ENCODE results near the gene ZRANB2. TPM values are rescaled to one million over a fixed set of nuclear protein-coding genes. Genes with fewer than 3 reads are reported as not detected.

The ZRANB2 gene
- total RNA-seq, 1 experiment from 2014 or later, result 54.2 TPM

DNA sequence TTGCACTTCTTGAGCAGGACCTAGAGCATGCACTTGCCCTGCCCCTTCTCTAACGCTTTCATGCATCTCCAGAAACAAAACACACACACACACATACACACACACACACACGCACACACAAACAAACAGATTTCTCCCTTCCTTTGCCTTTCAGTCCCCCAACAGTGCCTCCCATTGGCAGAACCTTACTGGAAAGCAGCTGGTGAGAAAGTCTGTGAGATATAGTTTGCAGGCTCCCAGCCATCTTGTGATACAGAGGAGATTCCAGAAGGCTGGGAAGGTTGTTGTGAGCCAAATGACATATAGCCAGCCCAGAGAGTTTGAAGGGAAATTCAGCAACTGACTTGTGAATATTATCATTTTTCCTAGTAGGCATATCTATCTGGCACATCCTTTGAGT lies 35.9 kb upstream of the ZRANB2 start:
- DNase-seq, result no peak
- Histone ChIP-seq H3K36me3 (ENCODE audit: control insufficient read depth, insufficient read depth, low read length) (no peaks in the 10 kb centered on the region), H3K4me1 (no peaks in the 10 kb centered on the region), H3K4me3 (ENCODE audit: low read depth, low read length) (no peak overlapping the region), H3K27me3 (replicated peaks; ENCODE audit: control insufficient read depth, insufficient read depth, low read length) (no peaks in the 10 kb centered on the region), H3K9me3 (no peaks in the 10 kb centered on the region)
- POLR2A ChIA-PET, result no interaction called here
- CTCF ChIA-PET, result no interaction called here
- peaks cover 5% of the 10 kb centered on the region for H3K9me3 Mint-ChIP-seq (ENCODE audit: unreplicated experiment)
- no peak overlapping the region for H3K4me3 Mint-ChIP-seq (ENCODE audit: unreplicated experiment)
- no peak overlapping the region for H3K27ac Mint-ChIP-seq (ENCODE audit: unreplicated experiment)
- no TSS peak for BruUV-seq (replicated peaks)
- no peaks in the 10 kb centered on the region for H3K4me1 Mint-ChIP-seq (ENCODE audit: low read depth, unreplicated experiment)
- TF ChIP-seq CTCF (IDR thresholded peaks at IDR 0.05; ENCODE audit: insufficient read depth in 1 of 2, low read depth in 1 of 2, low read length in 1 of 2, severe bottlenecking in 1 of 2, unreplicated experiment in 1 of 2), result no peak
- peaks cover 3% of the 10 kb centered on the region for H3K27me3 Mint-ChIP-seq (ENCODE audit: insufficient read depth, unreplicated experiment)
- H3K36me3 Mint-ChIP-seq (ENCODE audit: insufficient read depth, unreplicated experiment), result no peaks in the 10 kb centered on the region
- intact Hi-C loops (cut with micrococcal nuclease; ENCODE audit: unreplicated experiment), result no loop called here

GRCh38 chr1:71106658-71107322 lies 26.0 kb upstream of the ZRANB2 start:
- BruUV-seq (replicated peaks), result no TSS peak
- ChIA-PET CTCF (no interaction called here), POLR2A (no interaction called here)

DNA sequence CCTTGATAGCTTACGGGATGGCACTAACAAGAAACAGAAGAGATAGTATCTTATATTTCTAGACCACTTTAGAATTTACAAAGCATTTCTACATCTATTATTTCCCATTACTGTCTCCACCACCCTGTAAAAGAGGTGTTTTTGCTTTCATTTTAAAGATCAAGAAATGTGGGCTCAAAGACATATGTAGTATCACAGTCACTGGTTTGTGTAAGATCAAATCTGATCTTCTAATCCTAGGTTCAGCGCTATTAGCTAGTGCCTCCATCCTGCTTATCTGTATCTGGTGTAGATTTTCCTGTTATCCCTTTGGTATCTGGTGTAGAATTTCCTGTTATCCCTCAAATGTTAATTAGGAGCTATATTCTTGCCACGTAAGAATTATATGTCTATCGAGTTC lies 23.6 kb upstream of the ZRANB2 start:
- no peaks in the 10 kb centered on the region for H3K27me3 Mint-ChIP-seq (ENCODE audit: insufficient read depth, unreplicated experiment)
- intact Hi-C loops (cut with micrococcal nuclease; ENCODE audit: unreplicated experiment), result no loop called here
- no peaks in the 10 kb centered on the region for H3K27me3 ChIP-seq (replicated peaks; ENCODE audit: control insufficient read depth, insufficient read depth, low read length)
- no TSS peak for BruUV-seq (replicated peaks)
- no peak for TF ChIP-seq CTCF (IDR thresholded peaks at IDR 0.05; ENCODE audit: insufficient read depth in 1 of 2, low read depth in 1 of 2, low read length in 1 of 2, severe bottlenecking in 1 of 2, unreplicated experiment in 1 of 2)
- POLR2A ChIA-PET, result no interaction called here
- no peaks in the 10 kb centered on the region for H3K4me1 Mint-ChIP-seq (ENCODE audit: low read depth, unreplicated experiment)
- H3K9me3 ChIP-seq, result no peaks in the 10 kb centered on the region
- no peaks in the 10 kb centered on the region for H3K36me3 ChIP-seq (ENCODE audit: control insufficient read depth, insufficient read depth, low read length)
- no peaks in the 10 kb centered on the region for H3K9me3 Mint-ChIP-seq (ENCODE audit: unreplicated experiment)
- no peak overlapping the region for H3K4me3 Mint-ChIP-seq (ENCODE audit: unreplicated experiment)
- no peaks in the 10 kb centered on the region for H3K36me3 Mint-ChIP-seq (ENCODE audit: insufficient read depth, unreplicated experiment)
- no peaks in the 10 kb centered on the region for H3K4me1 ChIP-seq
- H3K4me3 ChIP-seq (ENCODE audit: low read depth, low read length), result no peak overlapping the region
- no peak for DNase-seq
- H3K27ac Mint-ChIP-seq (ENCODE audit: unreplicated experiment), result no peak overlapping the region
- CTCF ChIA-PET, result no interaction called here

More at GRCh38 chr1:71106658-71107322, 26.0 kb upstream of the ZRANB2 start:
- no peaks in the 10 kb centered on the region for H3K9me3 Mint-ChIP-seq (ENCODE audit: unreplicated experiment)
- no peaks in the 10 kb centered on the region for H3K27me3 Mint-ChIP-seq (ENCODE audit: insufficient read depth, unreplicated experiment)
- TF ChIP-seq CTCF (IDR thresholded peaks at IDR 0.05; ENCODE audit: insufficient read depth in 1 of 2, low read depth in 1 of 2, low read length in 1 of 2, severe bottlenecking in 1 of 2, unreplicated experiment in 1 of 2), result no peak
- Histone ChIP-seq H3K36me3 (ENCODE audit: control insufficient read depth, insufficient read depth, low read length) (no peaks in the 10 kb centered on the region), H3K4me1 (no peaks in the 10 kb centered on the region), H3K27me3 (replicated peaks; ENCODE audit: control insufficient read depth, insufficient read depth, low read length) (no peaks in the 10 kb centered on the region), H3K9me3 (no peaks in the 10 kb centered on the region), H3K4me3 (ENCODE audit: low read depth, low read length) (no peak overlapping the region)
- H3K4me1 Mint-ChIP-seq (ENCODE audit: low read depth, unreplicated experiment), result no peaks in the 10 kb centered on the region
- intact Hi-C loops (cut with micrococcal nuclease; ENCODE audit: unreplicated experiment), result no loop called here
- DNase-seq, result no peak
- H3K36me3 Mint-ChIP-seq (ENCODE audit: insufficient read depth, unreplicated experiment), result no peaks in the 10 kb centered on the region
- H3K27ac Mint-ChIP-seq (ENCODE audit: unreplicated experiment), result no peak overlapping the region
- H3K4me3 Mint-ChIP-seq (ENCODE audit: unreplicated experiment), result no peak overlapping the region

Data from Caco-2 (cell line).